Epidermal melanocyte (primary cell): ENCODE measurements around the gene CCK.

ENCODE experiments used
- DNase-seq: peaks from one replicate; pipeline ENCODE4 v3.0.0; 2011; ENCODE audit warnings: low spot score; ENCODE audit not compliant: insufficient read length

The CCK gene

GRCh38 chr3:42269647-42270046, 3.7 kb upstream of the CCK start:
- no peak for DNase-seq

GRCh38 chr3:42267878-42268277, 1.9 kb upstream of the CCK start:
- DNase-seq = no peak

- DNase-seq = no peak
These were observed 660 bp downstream of the CCK start for GRCh38 chr3:42265059-42265991.

- DNase-seq = no peak
These were observed 1.5 kb downstream of the CCK start for GRCh38 chr3:42264399-42265058.

- no peak for DNase-seq
These were observed 2.3 kb downstream of the CCK start for GRCh38 chr3:42263354-42264346.

GRCh38 chr3:42262525-42262924, 3.5 kb downstream of the CCK start:
- DNase-seq = no peak

- DNase-seq = no peak
These were observed 9.0 kb downstream of the CCK start for GRCh38 chr3:42257007-42257406.

- no peak for DNase-seq
These were observed 9.7 kb downstream of the CCK start for GRCh38 chr3:42256135-42256819.

- no peak for DNase-seq
These were observed 11.4 kb downstream of the CCK start for GRCh38 chr3:42254566-42254965.

- no peak for DNase-seq
These were observed 15.2 kb downstream of the CCK start for GRCh38 chr3:42250761-42251160.

GRCh38 chr3:42247576-42248027, 18.4 kb downstream of the CCK start:
- no peak for DNase-seq

GRCh38 chr3:42246091-42246490, 19.9 kb downstream of the CCK start:
- no peak for DNase-seq

- DNase-seq = no peak
These were observed 29.4 kb downstream of the CCK start for GRCh38 chr3:42236611-42237010.

- no peak for DNase-seq
These were observed 30.5 kb downstream of the CCK start for GRCh38 chr3:42235532-42235931.

- no peak for DNase-seq
These were observed 35.1 kb downstream of the CCK start for GRCh38 chr3:42230860-42231259.

- DNase-seq = peak; percentile 78
These were observed 35.9 kb downstream of the CCK start for GRCh38 chr3:42229942-42230688.

GRCh38 chr3:42229266-42229941, 36.6 kb downstream of the CCK start:
- DNase-seq = no peak

- DNase-seq = no peak
These were observed 37.2 kb downstream of the CCK start for GRCh38 chr3:42228796-42229195.
